Astrocyte (in vitro differentiated cells and primary cell): ENCODE data around the gene GRK5.

Source experiments
- CTCF ChIP-seq: IDR thresholded peaks from 2 replicates; pipeline ENCODE4 v1.5.1; 2011; ENCODE audit warnings: low read depth, mild to moderate bottlenecking, inconsistent platforms, low read length, moderate library complexity; ENCODE audit not compliant: insufficient read depth
- EZH2 ChIP-seq: IDR thresholded peaks from 2 replicates; pipeline ENCODE4 v1.6.1; 2012; ENCODE audit warnings: mild to moderate bottlenecking, low read length, inconsistent platforms; ENCODE audit not compliant: insufficient read depth

- TF ChIP-seq CTCF (no peak), EZH2 (no peak)
These were observed 47.0 kb downstream of the GRK5 start for GRCh38 chr10:119254335-119254734.
